Nephron (organoid): ENCODE data around the gene IL17RB.

Experiments used
- H3K27ac Mint-ChIP-seq, 3 experiments: 2 replicates each; pipeline ENCODE4 v1.8.0; 2020; ENCODE audit warnings: mixed read lengths in 3 of 3, mild to moderate bottlenecking in 2 of 3, moderate library complexity in 1 of 3
- H3K27me3 Mint-ChIP-seq: 2 replicates; pipeline ENCODE4 v1.8.0; 2021; ENCODE audit warnings: low read depth, mild to moderate bottlenecking, moderate library complexity, mixed read lengths
- H3K36me3 Mint-ChIP-seq: 2 replicates; pipeline ENCODE4 v1.8.0; 2020; ENCODE audit warnings: low read depth, mixed read lengths
- H3K4me1 Mint-ChIP-seq: 2 replicates; pipeline ENCODE4 v1.8.0; 2020; ENCODE audit warnings: mixed read lengths
- H3K4me3 Mint-ChIP-seq, 3 experiments: 2 replicates each; pipeline ENCODE4 v1.8.0; 2020; ENCODE audit warnings: mild to moderate bottlenecking in 3 of 3, mixed read lengths in 3 of 3, moderate library complexity in 2 of 3
- H3K9me3 Mint-ChIP-seq: 2 replicates; pipeline ENCODE4 v1.8.0; 2020; ENCODE audit warnings: mixed read lengths
- TF ChIP-seq, protein P1 (sequence below), 3 experiments: fragments of 200-600 bp; sonication (generic); IDR thresholded peaks; one replicate each; pipeline ENCODE4 v1.5.0; 2021; ENCODE audit warnings: antibody characterized with exemption in 3 of 3; ENCODE audit not compliant: unreplicated experiment in 3 of 3

IL17RB gene

DNA sequence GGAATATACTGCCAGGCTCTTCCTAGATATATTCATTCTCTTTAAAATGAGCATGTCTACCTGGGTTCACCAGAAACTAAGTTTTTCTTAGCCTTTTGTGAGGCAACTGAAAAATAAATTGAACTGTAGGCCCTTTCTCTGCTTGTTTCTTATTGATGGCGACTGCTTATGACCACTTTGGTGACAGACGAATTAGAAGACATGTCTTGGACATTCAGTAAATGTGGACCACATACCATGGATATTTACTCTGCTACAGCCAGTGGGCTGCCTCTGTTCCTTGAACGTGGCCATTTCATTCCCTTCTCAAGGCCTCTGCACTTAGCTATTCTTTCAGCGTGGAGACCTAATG, 45.9 kb downstream of the IL17RB start:
- Mint-ChIP-seq H3K27ac (peak overlapping the region; percentile 95 to 96 (median 95)), H3K9me3 (no peaks in the 10 kb centered on the region), H3K4me3 (peak overlapping the region; percentile 99), H3K27me3 (peaks cover 27% of the 10 kb centered on the region), H3K4me1 (peaks cover 42% of the 10 kb centered on the region), H3K36me3 (peaks cover 11% of the 10 kb centered on the region)
- TF ChIP-seq, protein P1, sequence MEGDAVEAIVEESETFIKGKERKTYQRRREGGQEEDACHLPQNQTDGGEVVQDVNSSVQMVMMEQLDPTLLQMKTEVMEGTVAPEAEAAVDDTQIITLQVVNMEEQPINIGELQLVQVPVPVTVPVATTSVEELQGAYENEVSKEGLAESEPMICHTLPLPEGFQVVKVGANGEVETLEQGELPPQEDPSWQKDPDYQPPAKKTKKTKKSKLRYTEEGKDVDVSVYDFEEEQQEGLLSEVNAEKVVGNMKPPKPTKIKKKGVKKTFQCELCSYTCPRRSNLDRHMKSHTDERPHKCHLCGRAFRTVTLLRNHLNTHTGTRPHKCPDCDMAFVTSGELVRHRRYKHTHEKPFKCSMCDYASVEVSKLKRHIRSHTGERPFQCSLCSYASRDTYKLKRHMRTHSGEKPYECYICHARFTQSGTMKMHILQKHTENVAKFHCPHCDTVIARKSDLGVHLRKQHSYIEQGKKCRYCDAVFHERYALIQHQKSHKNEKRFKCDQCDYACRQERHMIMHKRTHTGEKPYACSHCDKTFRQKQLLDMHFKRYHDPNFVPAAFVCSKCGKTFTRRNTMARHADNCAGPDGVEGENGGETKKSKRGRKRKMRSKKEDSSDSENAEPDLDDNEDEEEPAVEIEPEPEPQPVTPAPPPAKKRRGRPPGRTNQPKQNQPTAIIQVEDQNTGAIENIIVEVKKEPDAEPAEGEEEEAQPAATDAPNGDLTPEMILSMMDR (IDR thresholded peaks at IDR 0.05; ENCODE audit: unreplicated experiment in 3 of 3), result no peak

GRCh38 chr3:53899750-53900149, 53.4 kb downstream of the IL17RB start:
- Mint-ChIP-seq H3K27ac (no peak overlapping the region), H3K9me3 (no peaks in the 10 kb centered on the region), H3K4me3 (no peak overlapping the region), H3K27me3 (peaks cover 15% of the 10 kb centered on the region), H3K4me1 (no peaks in the 10 kb centered on the region), H3K36me3 (no peaks in the 10 kb centered on the region)
- TF ChIP-seq, protein P1 (IDR thresholded peaks at IDR 0.05; ENCODE audit: unreplicated experiment in 3 of 3), result no peak

DNA sequence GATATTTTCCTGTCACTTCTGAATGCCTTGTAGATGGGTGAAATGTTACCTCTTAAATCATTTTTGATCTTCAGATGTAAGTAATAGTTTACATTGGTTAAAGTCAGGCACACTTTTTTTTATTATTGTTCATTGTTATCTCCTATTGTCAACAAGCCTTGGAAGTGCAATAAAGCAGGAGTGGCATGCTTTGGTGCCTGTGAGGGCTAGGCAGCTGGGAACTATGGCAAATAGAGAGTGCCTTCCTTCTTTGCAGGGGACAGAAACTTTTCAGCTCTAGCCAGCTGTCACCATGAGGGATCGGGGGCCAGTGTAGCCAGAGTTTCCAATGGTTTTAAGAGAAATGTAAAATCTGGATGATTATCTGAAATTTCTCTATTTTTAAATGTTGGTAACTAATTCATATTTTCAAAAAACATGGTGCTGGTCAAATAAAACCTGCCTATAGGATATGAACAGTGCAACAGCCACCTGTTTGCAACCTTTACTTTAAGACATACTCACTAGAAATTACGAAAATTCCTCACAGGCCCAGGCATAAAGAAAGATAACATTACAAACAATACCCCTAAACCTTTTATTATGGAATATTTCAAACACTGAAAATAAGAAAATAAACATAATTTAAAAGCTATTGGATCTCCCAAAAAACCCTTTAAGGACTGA, 54.4 kb downstream of the IL17RB start:
- no peaks in the 10 kb centered on the region for H3K9me3 Mint-ChIP-seq
- TF ChIP-seq, protein P1 (IDR thresholded peaks at IDR 0.05; ENCODE audit: unreplicated experiment in 3 of 3), result no peak
- H3K27ac Mint-ChIP-seq, result no peak overlapping the region
- no peaks in the 10 kb centered on the region for H3K4me1 Mint-ChIP-seq
- H3K27me3 Mint-ChIP-seq, result peaks cover 13% of the 10 kb centered on the region
- no peak overlapping the region for H3K4me3 Mint-ChIP-seq
- no peaks in the 10 kb centered on the region for H3K36me3 Mint-ChIP-seq

DNA sequence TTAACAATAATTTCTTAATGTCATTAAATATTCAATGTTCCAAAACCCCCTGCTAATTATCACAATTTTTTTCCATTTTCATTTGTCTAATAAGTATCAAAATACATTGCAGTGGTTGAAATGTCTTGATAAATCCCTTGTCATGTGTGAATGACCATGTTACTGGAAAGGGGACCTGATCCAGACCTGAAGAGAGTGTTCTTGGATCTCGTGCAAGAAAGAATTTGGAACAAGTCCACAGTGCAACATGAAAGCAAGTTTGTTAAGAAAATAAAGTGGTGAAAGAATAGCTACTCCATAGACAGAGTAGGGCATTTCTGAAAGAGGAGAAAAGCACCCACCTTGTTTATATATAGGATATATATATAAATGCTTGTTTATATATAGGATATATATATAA, 55.7 kb downstream of the IL17RB start:
- Mint-ChIP-seq H3K9me3 (peaks cover 6% of the 10 kb centered on the region), H3K4me1 (no peaks in the 10 kb centered on the region), H3K4me3 (no peak overlapping the region), H3K27me3 (peaks cover 16% of the 10 kb centered on the region), H3K27ac (no peak overlapping the region), H3K36me3 (no peaks in the 10 kb centered on the region)
- TF ChIP-seq, protein P1 (IDR thresholded peaks at IDR 0.05; ENCODE audit: unreplicated experiment in 3 of 3), result no peak

- Mint-ChIP-seq H3K9me3 (peaks cover 7% of the 10 kb centered on the region), H3K36me3 (no peaks in the 10 kb centered on the region), H3K4me1 (no peaks in the 10 kb centered on the region), H3K27me3 (peaks cover 11% of the 10 kb centered on the region), H3K27ac (no peak overlapping the region), H3K4me3 (no peak overlapping the region)
- TF ChIP-seq, protein P1 (IDR thresholded peaks at IDR 0.05; ENCODE audit: unreplicated experiment in 3 of 3), result no peak
Measured at GRCh38 chr3:53902711-53903110, 56.3 kb downstream of the IL17RB start.

- Mint-ChIP-seq H3K4me1 (no peaks in the 10 kb centered on the region), H3K9me3 (peaks cover 10% of the 10 kb centered on the region), H3K27ac (no peak overlapping the region), H3K4me3 (no peak overlapping the region), H3K27me3 (peaks cover 32% of the 10 kb centered on the region), H3K36me3 (no peaks in the 10 kb centered on the region)
- TF ChIP-seq, protein P1 (IDR thresholded peaks at IDR 0.05; ENCODE audit: unreplicated experiment in 3 of 3), result no peak
Measured at GRCh38 chr3:53913401-53913800, 67.0 kb downstream of the IL17RB start.
